Stimulated activated naive CD8-positive, alpha-beta T cell treated with anti-CD3 and anti-CD28 coated beads, Interleukin-15, Interleukin-2, amounts not matched to agents 100 ng/mL and 50 ng/mL, for 24 hours (primary cell): ENCODE results near the gene DLG2.

Source experiments
- H3K27ac Mint-ChIP-seq: one replicate; pipeline ENCODE4 v1.8.0; 2021; ENCODE audit warnings: mild to moderate bottlenecking, mixed read lengths
- H3K27me3 Mint-ChIP-seq: one replicate; pipeline ENCODE4 v1.8.0; 2021; ENCODE audit warnings: mixed read lengths
- H3K36me3 Mint-ChIP-seq: one replicate; pipeline ENCODE4 v1.8.0; 2021; ENCODE audit warnings: low read depth, mixed read lengths
- H3K4me1 Mint-ChIP-seq: one replicate; pipeline ENCODE4 v1.8.0; 2021; ENCODE audit warnings: low read depth, mixed read lengths
- H3K4me3 Mint-ChIP-seq: one replicate; pipeline ENCODE4 v1.8.0; 2021; ENCODE audit warnings: mild to moderate bottlenecking, mixed read lengths
- H3K9me3 Mint-ChIP-seq: one replicate; pipeline ENCODE4 v1.8.0; 2021; ENCODE audit warnings: mixed read lengths

Gene DLG2

DNA sequence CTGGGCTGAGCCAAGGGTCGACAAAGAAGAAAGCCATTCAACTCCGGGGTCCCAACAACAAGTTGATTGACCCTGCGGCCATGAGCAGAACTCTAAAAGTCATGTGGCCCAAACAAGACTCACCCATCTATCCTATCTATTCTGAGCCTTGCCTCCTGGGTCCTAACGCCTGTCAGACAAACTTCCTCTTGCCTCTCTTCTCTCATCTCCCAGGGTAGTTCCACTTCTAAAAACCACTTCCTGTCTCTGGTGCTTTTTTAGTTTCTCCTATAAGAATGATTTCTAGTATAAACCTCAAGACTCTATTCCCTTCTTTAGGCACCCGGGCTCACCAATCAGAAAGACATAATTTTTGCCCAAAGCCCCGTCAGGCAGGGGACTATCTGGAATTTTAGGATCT lies 530.2 kb downstream of the DLG2 start:
- H3K4me3 Mint-ChIP-seq, result no peak overlapping the region
- no peak overlapping the region for H3K27ac Mint-ChIP-seq
- no peaks in the 10 kb centered on the region for H3K27me3 Mint-ChIP-seq
- H3K36me3 Mint-ChIP-seq, result no peaks in the 10 kb centered on the region
- H3K4me1 Mint-ChIP-seq, result no peaks in the 10 kb centered on the region
- peaks cover 15% of the 10 kb centered on the region for H3K9me3 Mint-ChIP-seq

DNA sequence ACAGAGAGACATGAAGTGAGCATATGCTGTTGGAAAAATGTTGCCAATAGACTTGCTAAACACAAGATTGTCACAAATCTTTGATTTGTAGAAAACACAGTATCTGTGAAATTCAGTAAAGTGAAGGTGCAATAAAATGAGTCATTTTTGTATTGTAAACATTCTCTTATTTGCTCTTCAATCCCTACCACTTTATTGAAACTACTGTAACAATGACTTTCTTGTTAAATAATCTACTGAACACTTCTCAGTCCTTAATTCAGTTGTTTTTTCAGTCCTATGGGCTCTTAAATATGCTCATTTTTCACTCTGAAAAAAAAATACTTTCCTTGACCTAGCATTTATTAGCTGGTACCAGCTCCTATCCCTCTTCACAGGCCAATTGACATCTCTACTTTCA lies 531.9 kb downstream of the DLG2 start:
- H3K9me3 Mint-ChIP-seq, result peaks cover 21% of the 10 kb centered on the region
- no peaks in the 10 kb centered on the region for H3K36me3 Mint-ChIP-seq
- H3K4me3 Mint-ChIP-seq, result no peak overlapping the region
- no peaks in the 10 kb centered on the region for H3K27me3 Mint-ChIP-seq
- H3K27ac Mint-ChIP-seq, result no peak overlapping the region
- H3K4me1 Mint-ChIP-seq, result no peaks in the 10 kb centered on the region

GRCh38 chr11:85094795-85095194 lies 532.3 kb downstream of the DLG2 start:
- Mint-ChIP-seq H3K4me3 (no peak overlapping the region), H3K36me3 (no peaks in the 10 kb centered on the region), H3K27me3 (no peaks in the 10 kb centered on the region), H3K4me1 (no peaks in the 10 kb centered on the region), H3K9me3 (peaks cover 21% of the 10 kb centered on the region), H3K27ac (no peak overlapping the region)

- no peak overlapping the region for H3K27ac Mint-ChIP-seq
- H3K4me1 Mint-ChIP-seq, result no peaks in the 10 kb centered on the region
- H3K4me3 Mint-ChIP-seq, result no peak overlapping the region
- H3K27me3 Mint-ChIP-seq, result no peaks in the 10 kb centered on the region
- no peaks in the 10 kb centered on the region for H3K36me3 Mint-ChIP-seq
- peaks cover 23% of the 10 kb centered on the region for H3K9me3 Mint-ChIP-seq
Observed at GRCh38 chr11:85089654-85090053, 537.5 kb downstream of the DLG2 start.

GRCh38 chr11:85088286-85088685 lies 538.9 kb downstream of the DLG2 start:
- H3K36me3 Mint-ChIP-seq, result no peaks in the 10 kb centered on the region
- peaks cover 31% of the 10 kb centered on the region for H3K9me3 Mint-ChIP-seq
- no peak overlapping the region for H3K4me3 Mint-ChIP-seq
- H3K27ac Mint-ChIP-seq, result no peak overlapping the region
- H3K27me3 Mint-ChIP-seq, result no peaks in the 10 kb centered on the region
- H3K4me1 Mint-ChIP-seq, result no peaks in the 10 kb centered on the region

DNA sequence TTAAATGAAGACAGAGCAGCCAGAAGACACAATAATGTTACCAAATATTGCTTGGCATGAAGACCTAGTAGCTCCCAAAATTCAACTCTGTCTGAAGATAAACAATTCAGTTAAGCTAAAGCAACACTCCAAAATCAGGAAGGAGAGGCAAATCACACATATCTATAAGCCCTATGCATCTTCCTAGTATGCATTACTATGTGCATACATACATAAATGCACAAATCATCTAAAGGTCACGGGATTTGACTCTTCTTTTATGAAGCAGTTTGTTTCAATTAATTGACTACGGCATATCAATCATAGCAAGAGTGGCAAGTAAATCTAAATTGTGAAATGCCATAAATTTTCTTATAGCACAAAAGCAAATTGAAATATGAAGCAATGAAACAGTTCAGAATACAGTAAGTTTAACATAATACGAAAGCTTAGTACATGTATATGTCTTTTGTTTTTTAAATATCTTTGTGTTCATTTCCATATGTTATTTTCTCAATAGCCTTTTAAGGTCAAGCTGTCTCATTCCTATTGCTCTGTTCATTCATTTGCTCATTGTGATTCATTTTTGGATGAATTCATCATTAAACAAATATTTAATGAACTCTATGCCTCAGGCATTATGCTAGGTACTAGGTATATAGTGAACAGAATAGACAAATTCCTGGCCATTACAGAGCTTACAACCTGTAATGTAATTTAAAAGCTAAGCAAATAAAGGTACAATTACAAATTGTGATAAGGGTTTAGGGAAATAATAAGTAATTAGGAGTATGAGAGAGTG lies 540.5 kb downstream of the DLG2 start:
- no peak overlapping the region for H3K27ac Mint-ChIP-seq
- H3K9me3 Mint-ChIP-seq, result peaks cover 36% of the 10 kb centered on the region
- no peaks in the 10 kb centered on the region for H3K36me3 Mint-ChIP-seq
- no peak overlapping the region for H3K4me3 Mint-ChIP-seq
- no peaks in the 10 kb centered on the region for H3K4me1 Mint-ChIP-seq
- no peaks in the 10 kb centered on the region for H3K27me3 Mint-ChIP-seq

DNA sequence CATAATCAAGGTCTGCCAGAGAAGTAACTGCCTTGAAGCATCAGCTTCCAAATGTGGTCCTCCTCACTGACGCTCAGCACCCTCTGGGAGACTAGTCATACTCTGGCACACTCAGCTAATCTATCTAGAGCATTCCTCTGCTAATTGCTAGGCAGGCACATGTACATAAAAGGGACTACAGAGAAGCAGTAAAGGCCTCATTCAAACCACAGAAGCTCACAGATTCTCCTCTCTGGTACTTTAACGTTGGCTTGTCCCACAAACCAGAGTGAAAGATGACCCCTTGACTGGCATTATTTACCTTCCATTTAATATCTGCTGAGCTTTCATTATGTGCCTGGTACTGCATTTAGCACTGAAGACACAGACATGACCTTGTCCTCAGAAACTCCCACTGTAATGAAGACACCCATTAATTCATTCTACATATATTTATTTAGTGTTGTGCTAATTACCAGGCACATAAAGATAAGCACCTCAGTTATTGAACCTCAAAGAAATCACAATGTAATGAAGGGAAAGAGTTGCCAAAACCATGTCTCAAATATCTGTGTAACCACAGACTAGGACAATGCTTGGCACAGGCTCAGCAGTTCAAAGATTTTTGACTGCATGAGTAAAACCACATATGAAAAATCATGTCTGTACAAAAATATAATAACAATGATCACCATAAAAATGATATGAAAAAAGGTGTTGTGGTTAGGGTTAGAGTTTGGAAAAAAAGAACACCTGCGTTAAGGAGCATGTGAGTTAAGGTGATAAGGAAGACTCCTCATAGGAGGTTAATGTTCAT lies 550.4 kb downstream of the DLG2 start:
- Mint-ChIP-seq H3K36me3 (no peaks in the 10 kb centered on the region), H3K4me1 (no peaks in the 10 kb centered on the region), H3K27ac (no peak overlapping the region), H3K27me3 (no peaks in the 10 kb centered on the region), H3K4me3 (no peak overlapping the region), H3K9me3 (peaks cover 19% of the 10 kb centered on the region)

DNA sequence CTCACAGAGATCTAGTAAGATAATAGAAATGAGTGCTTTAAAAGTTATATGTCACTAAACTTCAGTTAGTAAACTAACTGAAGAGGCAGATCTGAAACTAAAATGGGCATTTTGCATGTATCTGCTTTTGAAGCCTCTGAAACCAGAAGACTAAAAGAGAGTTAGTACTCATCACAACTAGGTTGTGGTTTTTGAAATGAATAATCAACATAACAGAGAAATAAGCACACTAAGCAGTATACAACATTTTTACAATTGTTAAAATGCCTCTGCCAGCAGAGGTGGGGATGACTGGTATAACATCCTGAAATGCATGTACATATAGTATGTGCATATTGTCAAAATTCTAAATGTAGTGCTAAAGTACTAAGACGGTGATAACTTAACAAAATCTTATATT lies 564.5 kb downstream of the DLG2 start:
- no peaks in the 10 kb centered on the region for H3K27me3 Mint-ChIP-seq
- no peaks in the 10 kb centered on the region for H3K9me3 Mint-ChIP-seq
- no peaks in the 10 kb centered on the region for H3K4me1 Mint-ChIP-seq
- H3K36me3 Mint-ChIP-seq, result no peaks in the 10 kb centered on the region
- no peak overlapping the region for H3K4me3 Mint-ChIP-seq
- no peak overlapping the region for H3K27ac Mint-ChIP-seq

- Mint-ChIP-seq H3K9me3 (no peaks in the 10 kb centered on the region), H3K27ac (no peak overlapping the region), H3K36me3 (no peaks in the 10 kb centered on the region), H3K4me1 (no peaks in the 10 kb centered on the region), H3K4me3 (no peak overlapping the region), H3K27me3 (no peaks in the 10 kb centered on the region)
Observed at GRCh38 chr11:85052636-85053035, 574.5 kb downstream of the DLG2 start.

- H3K4me1 Mint-ChIP-seq, result no peaks in the 10 kb centered on the region
- H3K4me3 Mint-ChIP-seq, result no peak overlapping the region
- no peaks in the 10 kb centered on the region for H3K27me3 Mint-ChIP-seq
- H3K36me3 Mint-ChIP-seq, result no peaks in the 10 kb centered on the region
- H3K9me3 Mint-ChIP-seq, result no peaks in the 10 kb centered on the region
- no peak overlapping the region for H3K27ac Mint-ChIP-seq
Observed at GRCh38 chr11:85048801-85049200, 578.3 kb downstream of the DLG2 start.

- H3K9me3 Mint-ChIP-seq, result peaks cover 5% of the 10 kb centered on the region
- H3K4me1 Mint-ChIP-seq, result no peaks in the 10 kb centered on the region
- no peaks in the 10 kb centered on the region for H3K27me3 Mint-ChIP-seq
- no peaks in the 10 kb centered on the region for H3K36me3 Mint-ChIP-seq
- H3K27ac Mint-ChIP-seq, result no peak overlapping the region
- H3K4me3 Mint-ChIP-seq, result no peak overlapping the region
Observed at GRCh38 chr11:85045716-85046115, 581.4 kb downstream of the DLG2 start.

DNA sequence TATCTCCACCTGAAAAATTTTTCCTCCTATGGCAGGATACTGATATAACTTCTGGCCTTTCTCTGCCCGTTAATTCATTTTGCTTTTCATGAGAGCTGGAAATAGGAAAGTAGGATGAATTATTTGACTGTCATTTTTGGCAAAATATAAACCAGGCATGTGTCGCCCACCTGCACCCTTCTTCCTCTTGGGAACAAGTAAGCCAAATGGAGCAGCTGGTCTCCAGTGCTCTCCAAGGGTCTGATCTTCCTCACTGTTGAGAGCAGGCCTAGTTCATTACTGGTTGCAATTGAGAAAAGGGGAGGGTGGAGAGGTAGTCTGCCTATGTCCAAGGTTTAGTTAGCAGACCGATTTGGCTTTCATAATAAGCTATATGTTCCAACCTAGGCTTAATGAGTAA lies 582.2 kb downstream of the DLG2 start:
- no peaks in the 10 kb centered on the region for H3K36me3 Mint-ChIP-seq
- H3K27me3 Mint-ChIP-seq, result no peaks in the 10 kb centered on the region
- peaks cover 5% of the 10 kb centered on the region for H3K9me3 Mint-ChIP-seq
- H3K4me1 Mint-ChIP-seq, result no peaks in the 10 kb centered on the region
- H3K27ac Mint-ChIP-seq, result no peak overlapping the region
- no peak overlapping the region for H3K4me3 Mint-ChIP-seq

DNA sequence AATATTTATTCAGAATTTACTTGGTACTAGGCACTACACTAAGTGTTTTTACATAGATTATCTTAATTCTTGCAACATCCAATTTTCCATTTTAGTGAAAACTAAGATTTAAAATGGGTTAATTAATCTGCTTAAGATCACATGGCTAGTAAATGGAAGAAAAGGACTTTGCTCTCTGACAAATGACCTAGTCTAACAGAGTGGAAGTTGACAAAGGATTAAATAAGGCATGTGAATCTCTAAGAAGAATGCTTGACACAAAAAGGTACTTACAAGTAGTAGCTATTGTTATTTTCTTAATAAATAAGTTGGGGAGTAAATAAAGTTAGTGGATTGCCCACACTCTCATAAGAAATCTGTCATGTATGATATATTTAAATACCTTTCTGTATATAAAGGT lies 584.8 kb downstream of the DLG2 start:
- Mint-ChIP-seq H3K36me3 (no peaks in the 10 kb centered on the region), H3K4me1 (no peaks in the 10 kb centered on the region), H3K4me3 (no peak overlapping the region), H3K9me3 (peaks cover 5% of the 10 kb centered on the region), H3K27ac (no peak overlapping the region), H3K27me3 (no peaks in the 10 kb centered on the region)

DNA sequence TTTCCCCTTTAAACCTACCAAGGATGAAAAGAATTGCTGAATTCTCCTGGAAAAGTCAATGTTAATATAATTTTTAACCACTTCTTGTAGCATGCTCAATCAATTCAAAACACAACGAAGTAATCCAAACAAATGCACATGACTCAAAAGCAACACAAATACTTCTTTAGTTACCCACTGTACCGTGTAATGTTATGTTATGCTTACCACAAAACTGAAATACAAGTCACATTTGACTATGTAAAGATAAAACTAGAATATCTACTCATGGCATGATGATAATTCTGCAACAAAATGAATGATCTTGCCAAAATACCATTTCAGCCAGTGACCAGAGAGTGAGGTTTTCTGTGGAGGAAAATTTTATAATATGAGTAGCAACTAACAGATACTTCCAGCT lies 587.0 kb downstream of the DLG2 start:
- no peaks in the 10 kb centered on the region for H3K27me3 Mint-ChIP-seq
- H3K27ac Mint-ChIP-seq, result no peak overlapping the region
- no peaks in the 10 kb centered on the region for H3K4me1 Mint-ChIP-seq
- H3K4me3 Mint-ChIP-seq, result no peak overlapping the region
- no peaks in the 10 kb centered on the region for H3K36me3 Mint-ChIP-seq
- peaks cover 7% of the 10 kb centered on the region for H3K9me3 Mint-ChIP-seq

DNA sequence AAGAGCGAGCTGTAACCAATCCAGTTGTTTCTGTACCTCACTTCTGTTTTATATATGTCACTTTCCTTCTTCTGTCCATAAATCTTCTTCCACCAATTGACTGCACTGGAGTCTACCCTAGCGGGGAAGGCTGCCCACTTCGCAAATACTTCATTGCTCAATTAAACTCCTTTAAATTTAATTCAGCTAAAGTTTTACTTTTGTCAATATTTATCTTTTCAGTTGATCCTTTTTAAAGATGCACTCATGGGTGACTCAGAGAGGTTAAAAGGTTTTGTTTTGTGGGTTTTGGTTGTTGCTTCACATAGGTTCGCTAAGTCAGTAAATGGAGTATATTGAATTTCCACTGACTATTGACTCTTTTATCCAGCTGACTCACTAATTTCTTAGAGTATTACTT lies 597.2 kb downstream of the DLG2 start:
- H3K36me3 Mint-ChIP-seq, result no peaks in the 10 kb centered on the region
- peaks cover 2% of the 10 kb centered on the region for H3K9me3 Mint-ChIP-seq
- H3K4me3 Mint-ChIP-seq, result no peak overlapping the region
- no peaks in the 10 kb centered on the region for H3K4me1 Mint-ChIP-seq
- H3K27ac Mint-ChIP-seq, result no peak overlapping the region
- H3K27me3 Mint-ChIP-seq, result no peaks in the 10 kb centered on the region
